ENCODE results near the gene C3orf80. TPM values are rescaled to one million over a fixed set of nuclear protein-coding genes. Genes with fewer than 3 reads are reported as not detected.
"Not testable (repeated sequence)": the region's sequence is repeated elsewhere in the genome, so short reads cannot be mapped to it uniquely, and the experiment has no call there.

Gene C3orf80
- polyA plus RNA-seq, 1 of the 3 experiments (the other 2 are of a cell fraction): not detected

GRCh38 chr3:160200353-160200752 is 24.9 kb upstream of the C3orf80 start:
- POLR2A ChIA-PET: no interaction called here
- H3K4me3 ChIP-seq (ENCODE audit: low read depth in 2 of 2, low read length in 1 of 2): no peak overlapping the region
- no peaks in the 10 kb centered on the region for H3K9me3 ChIP-seq
- H4K20me1 ChIP-seq (ENCODE audit: insufficient read depth): no peaks in the 10 kb centered on the region
- no peaks in the 10 kb centered on the region for H3K4me1 ChIP-seq (ENCODE audit: control insufficient read depth in 1 of 2, insufficient read depth in 2 of 2, low read depth in 1 of 2, low read length in 1 of 2)
- no peaks in the 10 kb centered on the region for H3K79me2 ChIP-seq (ENCODE audit: insufficient read depth)
- H3K36me3 ChIP-seq (replicated peaks in 1 of 2; ENCODE audit: control insufficient read depth in 1 of 2, insufficient read depth in 2 of 2, low read length in 1 of 2): no peaks in the 10 kb centered on the region
- H3K27me3 ChIP-seq (ENCODE audit: insufficient read depth): no peaks in the 10 kb centered on the region
- H3K27ac ChIP-seq (ENCODE audit: low read depth in 2 of 2, low read length in 1 of 2): no peak overlapping the region
- no peak overlapping the region for H2AFZ ChIP-seq (ENCODE audit: low read depth)
- CTCF ChIA-PET: interaction anchor here (1.1 kb wide), 1 partner anchor 20 kb away, joined by 3 read pairs; no protein-coding TSS in a partner anchor
- TF ChIP-seq GATA2 (CRISPR knock-in tag; IDR thresholded peaks at IDR 0.05) (no peak), FOXM1 (IDR thresholded peaks at IDR 0.05; ENCODE audit: low read depth) (no peak), PBX3 (IDR thresholded peaks at IDR 0.05) (no peak), CHD2 (IDR thresholded peaks at IDR 0.05; ENCODE audit: low read length, partially characterized antibody) (no peak), TEAD4 (IDR thresholded peaks at IDR 0.05; ENCODE audit: borderline replicate concordance, insufficient read depth) (no peak), FOSL2 (IDR thresholded peaks at IDR 0.05; ENCODE audit: borderline replicate concordance, low read depth) (no peak), REST (IDR thresholded peaks at IDR 0.05; ENCODE audit: low read depth, low read length) (no peak), TAF1 (IDR thresholded peaks at IDR 0.05; ENCODE audit: borderline replicate concordance, low read depth, low read length) (no peak), EZH2phosphoT487 (IDR thresholded peaks at IDR 0.05; ENCODE audit: borderline replicate concordance, low read depth) (no peak), RCOR1 (IDR thresholded peaks at IDR 0.05; ENCODE audit: low read length) (no peak), NRF1 (IDR thresholded peaks at IDR 0.05; ENCODE audit: low read depth, low read length) (no peak), ELF1 (IDR thresholded peaks at IDR 0.05) (no peak), MEF2A (IDR thresholded peaks at IDR 0.05; ENCODE audit: borderline replicate concordance, low read depth) (no peak)
- no peak overlapping the region for H3K9ac ChIP-seq
- no peak for DNase-seq
- WGBS (ENCODE audit: low lambda C conversion rate): 75% methylated on average over 1 of the region's 1 CpG
- H3K9me2 ChIP-seq: no peaks in the 10 kb centered on the region
- no peak overlapping the region for H3K4me2 ChIP-seq
- no peaks in the 10 kb centered on the region for H3F3A ChIP-seq (replicated peaks; ENCODE audit: insufficient read depth)

- H3K4me1 ChIP-seq (ENCODE audit: control insufficient read depth in 1 of 2, insufficient read depth in 2 of 2, low read depth in 1 of 2, low read length in 1 of 2); H4K20me1 ChIP-seq (ENCODE audit: insufficient read depth); H3K79me2 ChIP-seq (ENCODE audit: insufficient read depth); H3K4me3 ChIP-seq (ENCODE audit: low read depth in 2 of 2, low read length in 1 of 2); DNase-seq; CTCF ChIA-PET; H3K9ac ChIP-seq; H3F3A ChIP-seq (replicated peaks; ENCODE audit: insufficient read depth); POLR2A ChIA-PET; H3K36me3 ChIP-seq (replicated peaks in 1 of 2; ENCODE audit: control insufficient read depth in 1 of 2, insufficient read depth in 2 of 2, low read length in 1 of 2); H3K27ac ChIP-seq (ENCODE audit: low read depth in 2 of 2, low read length in 1 of 2); H3K4me2 ChIP-seq; H3K27me3 ChIP-seq (ENCODE audit: insufficient read depth); H3K9me2 ChIP-seq; H2AFZ ChIP-seq (ENCODE audit: low read depth); H3K9me3 ChIP-seq: not testable (repeated sequence)
- WGBS (ENCODE audit: low lambda C conversion rate): 78% methylated on average over 5 of the region's 5 CpGs
Observed at GRCh38 chr3:160204396-160205011, 20.7 kb upstream of the C3orf80 start.

Data from SK-N-SH (cell line).